GM12891 (cell line): ENCODE results near the gene ABI2.

Experiments used
- PAX5 ChIP-seq: IDR thresholded peaks from 2 replicates; pipeline ENCODE4 v1.6.1; 2011; ENCODE audit warnings: low read length, moderate library complexity, mild to moderate bottlenecking; ENCODE audit not compliant: insufficient read depth, severe bottlenecking
- POLR2A ChIP-seq: IDR thresholded peaks from 2 replicates; pipeline ENCODE4 v1.6.1; 2011; ENCODE audit warnings: low read depth, low read length, control low read depth
- POLR2AphosphoS5 ChIP-seq: IDR thresholded peaks from 2 replicates; pipeline ENCODE4 v1.6.1; 2011; ENCODE audit warnings: low read depth, low read length, control low read depth
- POU2F2 ChIP-seq: IDR thresholded peaks from 2 replicates; pipeline ENCODE4 v1.6.1; 2011; ENCODE audit warnings: low read depth, mild to moderate bottlenecking, control low read depth, low read length, moderate library complexity
- SPI1 ChIP-seq: IDR thresholded peaks from 2 replicates; pipeline ENCODE4 v1.6.1; 2011; ENCODE audit warnings: low read depth, low read length, control low read depth
- TAF1 ChIP-seq: IDR thresholded peaks from 2 replicates; pipeline ENCODE4 v1.6.1; 2011; ENCODE audit warnings: low read depth, low read length, control low read depth

DNA sequence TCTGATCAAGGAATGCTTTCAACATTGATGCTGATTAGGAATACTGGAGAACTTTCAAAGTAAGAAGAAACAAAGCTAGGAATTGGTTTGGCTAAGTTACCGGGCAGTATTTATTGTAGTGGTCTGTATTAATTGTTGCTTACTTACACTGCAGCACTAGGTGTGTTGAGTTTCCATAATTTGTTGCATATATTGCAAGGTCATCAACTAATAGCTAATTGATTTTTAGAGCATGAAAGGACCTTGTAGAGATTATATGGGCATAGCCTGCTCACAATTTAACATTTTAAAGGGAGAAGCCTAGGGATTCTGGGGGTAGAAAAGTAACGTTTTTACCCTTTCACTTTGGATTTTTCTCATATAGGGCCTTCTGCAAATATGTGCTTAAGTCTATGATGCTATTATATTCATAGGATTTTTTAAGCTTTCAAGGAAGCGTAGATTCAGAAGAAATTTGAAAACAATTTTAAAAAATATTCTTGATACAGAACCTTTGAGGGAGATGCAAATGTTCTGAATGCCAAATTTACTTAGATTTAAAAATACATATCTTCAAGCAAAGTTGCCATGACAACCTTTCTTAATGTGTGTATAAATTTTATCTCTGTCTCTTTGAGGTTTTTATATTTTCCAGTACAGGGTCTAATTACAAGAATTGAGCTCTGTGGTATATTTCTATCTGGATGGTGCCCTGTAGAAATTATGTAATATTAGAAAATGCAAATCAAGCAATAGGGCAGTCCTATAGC is 17.3 kb upstream of the ABI2 start:
- TF ChIP-seq POLR2A (no peak), TAF1 (no peak), POLR2AphosphoS5 (no peak), PAX5 (no peak), SPI1 (no peak), POU2F2 (no peak)
